GM23248 (cell line): ENCODE measurements around the gene SPOP. TPM values are rescaled to one million over a fixed set of nuclear protein-coding genes. Genes with fewer than 3 reads are reported as not detected.
A peak's percentile ranks its signal among the peaks of the same experiment; 100 is the strongest.

ENCODE experiments used
- DNase-seq: peaks from one replicate; pipeline ENCODE4 v3.0.0-alpha.2; 2015
- H2AFZ ChIP-seq: fragments of 200-600 bp; sonication (generic); 2 replicates; pipeline ENCODE4 v1.6.1; 2016; ENCODE audit warnings: antibody characterized with exemption
- H3F3A ChIP-seq: fragments of 200-600 bp; sonication (generic); 2 replicates; pipeline ENCODE4 v1.6.1; 2016; ENCODE audit warnings: mild to moderate bottlenecking, antibody characterized with exemption, mixed run types; ENCODE audit not compliant: insufficient read depth
- H3K27ac ChIP-seq: fragments of 200-600 bp; sonication (generic); 2 replicates; pipeline ENCODE4 v1.5.1; 2016; ENCODE audit warnings: mild to moderate bottlenecking
- H3K27me3 ChIP-seq: fragments of 200-600 bp; sonication (generic); replicated peaks from 2 replicates; pipeline ENCODE4 v1.6.1; 2016; ENCODE audit warnings: mild to moderate bottlenecking; ENCODE audit not compliant: insufficient read depth
- H3K36me3 ChIP-seq: fragments of 200-600 bp; sonication (generic); 2 replicates; pipeline ENCODE4 v1.6.1; 2016; ENCODE audit warnings: low read depth, mild to moderate bottlenecking
- H3K4me1 ChIP-seq: fragments of 200-600 bp; sonication (generic); 2 replicates; pipeline ENCODE4 v1.6.1; 2016; ENCODE audit warnings: mild to moderate bottlenecking; ENCODE audit not compliant: insufficient read depth
- H3K4me2 ChIP-seq: fragments of 200-600 bp; sonication (generic); one replicate; pipeline ENCODE4 v1.6.1; 2016; ENCODE audit warnings: mild to moderate bottlenecking; ENCODE audit not compliant: unreplicated experiment
- H3K4me3 ChIP-seq: fragments of 200-600 bp; sonication (generic); 2 replicates; pipeline ENCODE4 v1.5.1; 2016; ENCODE audit warnings: mild to moderate bottlenecking
- H3K79me2 ChIP-seq: fragments of 200-600 bp; sonication (generic); 2 replicates; pipeline ENCODE4 v1.6.1; 2016; ENCODE audit warnings: mild to moderate bottlenecking; ENCODE audit not compliant: insufficient read depth
- H3K9ac ChIP-seq: fragments of 200-600 bp; sonication (generic); 2 replicates; pipeline ENCODE4 v1.6.1; 2016; ENCODE audit warnings: mild to moderate bottlenecking
- H3K9me2 ChIP-seq: fragments of 200-600 bp; sonication (generic); 2 replicates; pipeline ENCODE4 v1.6.1; 2016; ENCODE audit warnings: mixed run types, mild to moderate bottlenecking, moderate library complexity; ENCODE audit not compliant: insufficient read depth
- H3K9me3 ChIP-seq: fragments of 200-600 bp; sonication (generic); one replicate; pipeline ENCODE4 v1.6.1; 2017; ENCODE audit warnings: low read depth
- H4K20me1 ChIP-seq: fragments of 200-600 bp; sonication (generic); 2 replicates; pipeline ENCODE4 v1.6.0; 2016; ENCODE audit not compliant: insufficient read depth
- EZH2 ChIP-seq: fragments of 200-600 bp; sonication (generic); IDR thresholded peaks from 2 replicates; pipeline ENCODE4 v1.6.1; 2018; ENCODE audit warnings: antibody characterized with exemption, mild to moderate bottlenecking; ENCODE audit not compliant: insufficient read depth, poor library complexity, severe bottlenecking
- EZH2phosphoT487 ChIP-seq: fragments of 200-600 bp; sonication (generic); IDR thresholded peaks from 2 replicates; pipeline ENCODE4 v1.6.1; 2018; ENCODE audit warnings: antibody characterized with exemption, moderate library complexity, mild to moderate bottlenecking, low read depth; ENCODE audit not compliant: insufficient read depth
- WGBS, 2 experiments: methylation state at CpG; one replicate each; pipeline ENCODE4 v1.1.6; 2015 to 2017; ENCODE audit warnings: low lambda C conversion rate in 2 of 2, low coverage in 1 of 2; ENCODE audit errors: missing lambda C conversion rate in 2 of 2; 5-methylcytosine and 5-hydroxymethylcytosine counted together
- in situ Hi-C: fragments of 300-500 bp; cut with MboI; formaldehyde crosslinking; loops from 2 replicates; pipeline ENCODE4 v1.15.0; 2020
- polyA plus RNA-seq: library from polyadenylated mRNA; unstranded; fragments of >200 nt; fragmentation: Nextera tagmentation; extraction: Ambion mirVana; gene quantifications from 2 replicates; pipeline ENCODE4 v1.2.1, GENCODE V29; 2016
- total RNA-seq: library from RNA; depleted of rRNA; stranded (reverse); fragments of >200 nt; shearing (Covaris generic); gene quantifications from 2 replicates; pipeline ENCODE4 v1.2.3, GENCODE V29; 2014

Gene SPOP
- total and polyA plus RNA-seq, 2 experiments from 2014 or later = 64.1 to 69.8 TPM

DNA sequence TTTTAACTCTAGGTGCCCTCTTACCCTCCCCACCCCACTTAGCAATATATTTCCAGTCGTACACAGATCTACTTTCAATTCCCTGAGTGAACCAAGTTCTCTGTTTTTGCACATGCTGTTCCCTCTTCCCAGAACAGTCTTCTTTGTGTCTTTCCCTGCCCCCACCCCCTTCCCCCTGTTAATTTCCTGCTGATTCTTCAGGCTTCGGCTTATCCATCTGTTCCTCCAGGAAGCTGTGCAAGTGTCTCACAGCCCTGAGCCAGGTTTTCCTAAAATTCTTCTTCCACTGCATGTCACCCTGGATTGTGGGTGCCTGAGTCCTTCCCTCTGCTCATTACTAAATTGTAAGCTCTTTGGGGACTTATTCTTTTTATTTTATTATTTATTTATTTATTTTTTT lies 12.4 kb upstream of the SPOP start:
- in situ Hi-C loops = loop anchor here (10.0 kb wide), 1 partner anchor 265 kb away; no protein-coding TSS in a partner anchor
- DNase-seq = no peak
- no peaks in the 10 kb centered on the region for H3K9me2 ChIP-seq
- no peak overlapping the region for H2AFZ ChIP-seq
- H3K27me3 ChIP-seq = no peaks in the 10 kb centered on the region
- no peaks in the 10 kb centered on the region for H3K4me1 ChIP-seq
- no peaks in the 10 kb centered on the region for H3K9me3 ChIP-seq
- no peak for TF ChIP-seq EZH2phosphoT487
- no peak for TF ChIP-seq EZH2
- no peak overlapping the region for H3K27ac ChIP-seq
- no peaks in the 10 kb centered on the region for H3K79me2 ChIP-seq
- H3K4me2 ChIP-seq = no peak overlapping the region
- no peak overlapping the region for H3K9ac ChIP-seq
- 90% methylated on average over 2 of the region's 2 CpGs for WGBS, 2 experiments
- H4K20me1 ChIP-seq = no peaks in the 10 kb centered on the region
- H3K36me3 ChIP-seq = no peaks in the 10 kb centered on the region
- H3F3A ChIP-seq = no peaks in the 10 kb centered on the region
- H3K4me3 ChIP-seq = no peak overlapping the region

DNA sequence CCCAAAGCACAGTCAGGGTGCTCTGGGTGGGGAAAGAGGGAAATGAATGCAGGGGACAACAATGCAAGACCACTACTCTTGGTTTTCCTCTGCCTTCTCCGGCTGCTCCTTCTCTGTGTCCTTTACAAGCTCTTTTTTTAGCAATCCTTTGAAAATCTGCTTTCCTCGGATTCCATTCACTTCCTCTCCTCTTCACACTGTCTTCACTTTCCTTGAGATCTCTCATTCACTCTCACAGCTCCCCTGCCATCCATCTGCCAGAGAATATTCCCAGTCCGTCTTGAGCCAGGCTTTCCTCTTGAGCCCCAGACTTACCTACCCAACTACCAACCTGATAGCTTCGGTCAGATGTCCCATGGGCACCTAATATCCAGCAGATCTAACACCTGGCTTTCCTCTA lies 11.0 kb upstream of the SPOP start:
- H3K4me1 ChIP-seq = no peaks in the 10 kb centered on the region
- TF ChIP-seq EZH2 (no peak), EZH2phosphoT487 (no peak)
- no peak overlapping the region for H3K27ac ChIP-seq
- H4K20me1 ChIP-seq = no peaks in the 10 kb centered on the region
- no peaks in the 10 kb centered on the region for H3K36me3 ChIP-seq
- no peak overlapping the region for H3K9ac ChIP-seq
- H3K27me3 ChIP-seq = no peaks in the 10 kb centered on the region
- no peak overlapping the region for H3K4me2 ChIP-seq
- H3K79me2 ChIP-seq = no peaks in the 10 kb centered on the region
- in situ Hi-C loops = no loop called here
- DNase-seq = no peak
- 79 to 84% methylated on average over 4 of the region's 4 CpGs for WGBS, 2 experiments
- H3K4me3 ChIP-seq = no peak overlapping the region
- H3K9me3 ChIP-seq = no peaks in the 10 kb centered on the region
- H2AFZ ChIP-seq = no peak overlapping the region
- H3F3A ChIP-seq = no peaks in the 10 kb centered on the region
- H3K9me2 ChIP-seq = no peaks in the 10 kb centered on the region

DNA sequence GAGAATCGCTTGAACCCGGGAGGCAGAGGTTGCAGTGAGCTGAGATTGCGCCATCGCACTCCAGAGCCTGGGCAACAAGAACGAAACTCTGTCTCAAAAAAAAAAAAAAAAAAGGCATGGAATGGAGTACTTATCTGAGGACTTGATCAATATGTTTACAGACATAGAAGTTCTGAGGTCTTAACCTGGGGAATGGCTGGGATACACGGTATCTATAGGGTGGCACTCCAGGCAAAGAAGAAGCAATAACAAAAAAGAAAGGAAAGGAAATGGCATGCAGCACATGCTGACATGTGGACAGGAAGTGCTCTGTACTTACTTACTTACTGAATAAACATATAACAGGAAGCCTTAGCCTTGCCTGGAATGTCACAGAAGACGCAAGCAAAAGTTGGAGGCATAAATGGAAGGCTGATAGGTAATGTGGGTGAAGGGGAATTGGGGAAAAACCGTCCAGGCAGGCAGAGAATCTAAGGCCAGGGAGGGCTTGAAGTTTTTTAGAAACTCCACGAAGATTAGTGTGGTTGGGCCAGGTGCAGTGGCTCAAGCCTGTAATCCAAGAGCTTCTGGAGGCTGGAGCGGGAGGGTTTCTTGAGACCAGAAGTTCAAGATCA lies 10.1 kb upstream of the SPOP start:
- H4K20me1 ChIP-seq = no peaks in the 10 kb centered on the region
- no peak for TF ChIP-seq EZH2
- TF ChIP-seq EZH2phosphoT487 = no peak
- H3K27me3 ChIP-seq = no peaks in the 10 kb centered on the region
- H3K36me3 ChIP-seq = no peaks in the 10 kb centered on the region
- no peak overlapping the region for H3K4me3 ChIP-seq
- no peaks in the 10 kb centered on the region for H3K4me1 ChIP-seq
- in situ Hi-C loops = no loop called here
- H3K9ac ChIP-seq = no peak overlapping the region
- no peak overlapping the region for H3K27ac ChIP-seq
- WGBS, 2 experiments = 75 to 81% methylated on average over 10 of the region's 10 CpGs
- H3F3A ChIP-seq = no peaks in the 10 kb centered on the region
- no peaks in the 10 kb centered on the region for H3K79me2 ChIP-seq
- peak overlapping the region; percentile 62 for H2AFZ ChIP-seq
- DNase-seq = peak; percentile 11
- H3K9me2 ChIP-seq = no peaks in the 10 kb centered on the region
- H3K4me2 ChIP-seq = no peak overlapping the region
- no peaks in the 10 kb centered on the region for H3K9me3 ChIP-seq

GRCh38 chr17:49681106-49681979 lies 3.4 kb upstream of the SPOP start:
- Histone ChIP-seq H3K4me2 (no peak overlapping the region), H3K36me3 (no peaks in the 10 kb centered on the region), H3K4me1 (peaks cover 11% of the 10 kb centered on the region; the same call in 1 of the 2 replicates), H3F3A (peaks cover 9% of the 10 kb centered on the region; the same call in 1 of the 2 replicates), H3K27me3 (no peaks in the 10 kb centered on the region), H3K79me2 (peaks cover 9% of the 10 kb centered on the region), H4K20me1 (no peaks in the 10 kb centered on the region), H3K9ac (no peak overlapping the region), H3K9me2 (no peaks in the 10 kb centered on the region), H3K9me3 (no peaks in the 10 kb centered on the region), H3K4me3 (no peak overlapping the region), H2AFZ (no peak overlapping the region), H3K27ac (no peak overlapping the region)
- no peak for TF ChIP-seq EZH2phosphoT487
- no peak for TF ChIP-seq EZH2
- WGBS, 2 experiments = 50 to 51% methylated on average over 9 of the region's 9 CpGs
- in situ Hi-C loops = loop anchor here (5.0 kb wide), 1 partner anchor 109 kb away; no protein-coding TSS in a partner anchor
- DNase-seq = no peak
